GM12891 (cell line): ENCODE measurements around the gene RASIP1.

Experiments
- DNase-seq: peaks from one replicate; pipeline ENCODE4 v3.0.0; 2011; ENCODE audit warnings: low spot score; ENCODE audit not compliant: insufficient read length
- FAIRE-seq: peaks from 2 replicates; lab custom pipeline; 2011; peaks lifted over from hg19 to GRCh38; lab: Jason Lieb, UNC
- PAX5 ChIP-seq: IDR thresholded peaks from 2 replicates; pipeline ENCODE4 v1.6.1; 2011; ENCODE audit warnings: low read length, moderate library complexity, mild to moderate bottlenecking; ENCODE audit not compliant: insufficient read depth, severe bottlenecking
- POLR2A ChIP-seq: IDR thresholded peaks from 2 replicates; pipeline ENCODE4 v1.6.1; 2011; ENCODE audit warnings: low read depth, low read length, control low read depth
- POLR2AphosphoS5 ChIP-seq: IDR thresholded peaks from 2 replicates; pipeline ENCODE4 v1.6.1; 2011; ENCODE audit warnings: low read depth, low read length, control low read depth
- POU2F2 ChIP-seq: IDR thresholded peaks from 2 replicates; pipeline ENCODE4 v1.6.1; 2011; ENCODE audit warnings: low read depth, mild to moderate bottlenecking, control low read depth, low read length, moderate library complexity
- SPI1 ChIP-seq: IDR thresholded peaks from 2 replicates; pipeline ENCODE4 v1.6.1; 2011; ENCODE audit warnings: low read depth, low read length, control low read depth
- TAF1 ChIP-seq: IDR thresholded peaks from 2 replicates; pipeline ENCODE4 v1.6.1; 2011; ENCODE audit warnings: low read depth, low read length, control low read depth

Gene RASIP1

GRCh38 chr19:48716562-48717291 lies 23.7 kb downstream of the RASIP1 start:
- DNase-seq: no peak
- TF ChIP-seq POU2F2 (no peak), POLR2A (no peak), TAF1 (no peak), PAX5 (no peak), SPI1 (no peak), POLR2AphosphoS5 (no peak)
- no peak for FAIRE-seq

- FAIRE-seq (no peak), DNase-seq (no peak)
- no peak for TF ChIP-seq PAX5
- no peak for TF ChIP-seq POLR2AphosphoS5
- TF ChIP-seq SPI1: no peak
- TF ChIP-seq POLR2A: no peak
- no peak for TF ChIP-seq POU2F2
- TF ChIP-seq TAF1: no peak
Measured at GRCh38 chr19:48715681-48716171, 24.7 kb downstream of the RASIP1 start.

- DNase-seq: no peak
Measured at GRCh38 chr19:48714759-48715675, 25.4 kb downstream of the RASIP1 start.

GRCh38 chr19:48713864-48714755 lies 26.3 kb downstream of the RASIP1 start:
- no peak for TF ChIP-seq SPI1
- TF ChIP-seq POLR2A: no peak
- no peak for TF ChIP-seq PAX5
- no peak for TF ChIP-seq POU2F2
- TF ChIP-seq TAF1: no peak
- TF ChIP-seq POLR2AphosphoS5: no peak
- DNase-seq (peak; percentile 99), FAIRE-seq (peak; percentile 98)

More at GRCh38 chr19:48714759-48715675, 25.4 kb downstream of the RASIP1 start:
- FAIRE-seq: no peak
- no peak for TF ChIP-seq TAF1
- no peak for TF ChIP-seq SPI1
- TF ChIP-seq POLR2AphosphoS5: no peak
- no peak for TF ChIP-seq PAX5
- no peak for TF ChIP-seq POU2F2
- TF ChIP-seq POLR2A: no peak

GRCh38 chr19:48713041-48713863 lies 27.2 kb downstream of the RASIP1 start:
- no peak for DNase-seq
- no peak for TF ChIP-seq PAX5
- no peak for TF ChIP-seq POU2F2
- TF ChIP-seq POLR2AphosphoS5: no peak
- no peak for TF ChIP-seq TAF1
- TF ChIP-seq POLR2A: no peak
- TF ChIP-seq SPI1: no peak
- no peak for FAIRE-seq

- no peak for DNase-seq
- FAIRE-seq: no peak
Measured at GRCh38 chr19:48711106-48711662, 29.2 kb downstream of the RASIP1 start.

GRCh38 chr19:48708471-48708870 lies 31.9 kb downstream of the RASIP1 start:
- DNase-seq (no peak), FAIRE-seq (no peak)
- TF ChIP-seq POLR2A: no peak

More at GRCh38 chr19:48711106-48711662, 29.2 kb downstream of the RASIP1 start:
- TF ChIP-seq PAX5 (no peak), POLR2AphosphoS5 (no peak), TAF1 (no peak), POLR2A (no peak), SPI1 (no peak), POU2F2 (no peak)

GRCh38 chr19:48705431-48705830 lies 35.0 kb downstream of the RASIP1 start:
- no peak for DNase-seq
- no peak for FAIRE-seq
- TF ChIP-seq SPI1 (no peak), PAX5 (no peak)

- no peak for FAIRE-seq
Measured at GRCh38 chr19:48703316-48703715, 37.1 kb downstream of the RASIP1 start.

More at GRCh38 chr19:48703316-48703715, 37.1 kb downstream of the RASIP1 start:
- DNase-seq: no peak
- TF ChIP-seq SPI1: no peak
- no peak for TF ChIP-seq POU2F2
- TF ChIP-seq TAF1: no peak
- TF ChIP-seq PAX5: no peak
